Thyroid gland (tissue), 4 donors: ENCODE measurements around the gene CD6. TPM values are rescaled to one million over a fixed set of nuclear protein-coding genes. Genes with fewer than 3 reads are reported as not detected.

Source experiments
- DNase-seq, 2 donors: peaks; one replicate each; pipeline ENCODE4 v3.0.0-alpha.2; 2019
- H3K27ac ChIP-seq, 3 donors: fragments of 200-600 bp; sonication (generic); 1 replicate in 2 of 3; 2 replicates in 1 of 3; pipeline ENCODE4 v1.5.1; 2016 to 2019; ENCODE audit warnings: mild to moderate bottlenecking in 1 of 3, moderate library complexity in 1 of 3
- H3K27me3 ChIP-seq: fragments of 200-600 bp; sonication (generic); one replicate; pipeline ENCODE4 v1.5.1; 2019
- H3K36me3 ChIP-seq, 2 donors: fragments of 200-600 bp; sonication (generic); one replicate each; pipeline ENCODE4 v1.5.1; 2016 to 2019
- H3K4me1 ChIP-seq, 2 donors: fragments of 200-600 bp; sonication (generic); one replicate each; pipeline ENCODE4 v1.5.1; 2017 to 2019
- H3K4me3 ChIP-seq, 3 donors: fragments of 200-600 bp; sonication (generic); replicated peaks in 1 of 3; 1 replicate in 2 of 3; 2 replicates in 1 of 3; pipeline ENCODE4 v1.5.1; 2016; ENCODE audit warnings: mild to moderate bottlenecking in 1 of 3
- H3K9me3 ChIP-seq: fragments of 200-600 bp; sonication (generic); one replicate; pipeline ENCODE4 v1.5.1; 2017
- POLR2A ChIP-seq, 2 donors: fragments of 450-650 bp; IDR thresholded peaks; one replicate each; pipeline ENCODE4 v1.6.1; 2017; ENCODE audit warnings: antibody characterized with exemption in 2 of 2, mild to moderate bottlenecking in 2 of 2, moderate library complexity in 1 of 2
- WGBS, 2 donors: methylation state at CpG; one replicate each; pipeline ENCODE4 v1.1.5; 2017; 5-methylcytosine and 5-hydroxymethylcytosine counted together
- intact Hi-C: fragments of 100-400 bp; cut with DNase I; formaldehyde crosslinking; loops from one replicate; pipeline ENCODE4 v1.15.1; 2023
- total RNA-seq, 4 donors: library from RNA; depleted of rRNA; stranded (reverse); fragments of >200 nt; gene quantifications; one replicate each; pipeline ENCODE4 v1.2.3, GENCODE V29; 2016
- TF ChIP-seq, protein P1 (sequence below), 6 experiments: fragments of 200-600 bp in 3 of 6; fragments of 450-650 bp in 3 of 6; sonication (generic) in 3 of 6; IDR thresholded peaks; one replicate each; pipeline ENCODE4 v1.5.1; 2016 to 2019; ENCODE audit warnings: antibody characterized with exemption in 6 of 6, mild to moderate bottlenecking in 2 of 6, inconsistent platforms in 1 of 6, moderate library complexity in 1 of 6

Gene CD6
- total RNA-seq, 4 donors from 2014 or later = 0.40 to 2.7 (median 0.69) TPM

DNA sequence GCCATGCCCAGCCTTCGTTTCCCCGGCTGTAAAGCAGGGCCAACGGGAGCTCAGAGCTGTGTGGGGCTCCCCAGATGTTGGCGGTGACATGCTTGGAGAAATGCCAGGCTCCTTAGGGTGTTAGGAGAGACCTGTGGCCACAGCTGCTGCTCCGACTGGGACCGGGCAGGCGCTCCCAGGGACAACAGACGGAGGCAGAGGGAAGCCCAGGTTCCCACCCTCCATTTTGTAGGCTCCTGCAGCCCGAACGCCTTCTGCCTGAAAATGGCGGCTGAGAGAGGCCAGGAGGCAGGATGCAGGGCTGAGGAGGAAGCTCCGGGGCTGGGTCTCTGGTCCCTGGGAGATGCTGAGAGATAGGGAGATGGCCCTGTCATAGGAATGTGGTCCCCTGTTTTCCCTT is 10.0 kb downstream of the CD6 start:
- no peaks in the 10 kb centered on the region for H3K27me3 ChIP-seq
- no peak overlapping the region for H3K4me3 ChIP-seq
- no peak for TF ChIP-seq POLR2A (IDR thresholded peaks at IDR 0.05)
- TF ChIP-seq, protein P1, sequence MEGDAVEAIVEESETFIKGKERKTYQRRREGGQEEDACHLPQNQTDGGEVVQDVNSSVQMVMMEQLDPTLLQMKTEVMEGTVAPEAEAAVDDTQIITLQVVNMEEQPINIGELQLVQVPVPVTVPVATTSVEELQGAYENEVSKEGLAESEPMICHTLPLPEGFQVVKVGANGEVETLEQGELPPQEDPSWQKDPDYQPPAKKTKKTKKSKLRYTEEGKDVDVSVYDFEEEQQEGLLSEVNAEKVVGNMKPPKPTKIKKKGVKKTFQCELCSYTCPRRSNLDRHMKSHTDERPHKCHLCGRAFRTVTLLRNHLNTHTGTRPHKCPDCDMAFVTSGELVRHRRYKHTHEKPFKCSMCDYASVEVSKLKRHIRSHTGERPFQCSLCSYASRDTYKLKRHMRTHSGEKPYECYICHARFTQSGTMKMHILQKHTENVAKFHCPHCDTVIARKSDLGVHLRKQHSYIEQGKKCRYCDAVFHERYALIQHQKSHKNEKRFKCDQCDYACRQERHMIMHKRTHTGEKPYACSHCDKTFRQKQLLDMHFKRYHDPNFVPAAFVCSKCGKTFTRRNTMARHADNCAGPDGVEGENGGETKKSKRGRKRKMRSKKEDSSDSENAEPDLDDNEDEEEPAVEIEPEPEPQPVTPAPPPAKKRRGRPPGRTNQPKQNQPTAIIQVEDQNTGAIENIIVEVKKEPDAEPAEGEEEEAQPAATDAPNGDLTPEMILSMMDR (IDR thresholded peaks at IDR 0.05) = no peak
- 90 to 99% methylated on average over 9 to 12 of the region's 12 CpGs for WGBS, 2 donors
- no peaks in the 10 kb centered on the region for H3K4me1 ChIP-seq
- no peak overlapping the region for H3K27ac ChIP-seq
- no peaks in the 10 kb centered on the region for H3K36me3 ChIP-seq
- no peak for DNase-seq
- intact Hi-C loops = no loop called here
- H3K9me3 ChIP-seq = no peaks in the 10 kb centered on the region

DNA sequence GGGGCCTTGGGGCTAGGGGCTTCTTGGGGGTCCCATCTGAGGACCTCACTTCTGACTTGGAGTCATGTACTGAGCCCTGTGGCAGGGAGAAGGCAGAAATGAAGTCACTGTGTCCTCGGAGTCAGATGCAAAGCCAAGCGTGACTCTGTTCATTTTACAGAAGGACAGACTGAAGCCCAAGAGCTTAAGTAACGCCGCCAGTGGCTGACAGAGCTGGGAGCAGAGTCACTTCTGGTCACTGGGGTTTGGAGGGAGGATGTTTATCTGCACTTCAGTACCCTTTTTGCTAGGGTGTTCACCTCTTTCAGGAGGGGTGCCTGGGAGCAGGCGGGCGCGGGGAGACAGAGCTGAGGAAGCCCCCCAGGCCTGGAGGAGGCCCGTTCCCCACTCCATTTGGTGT is 10.7 kb downstream of the CD6 start:
- no peak overlapping the region for H3K4me3 ChIP-seq
- DNase-seq = no peak
- TF ChIP-seq, protein P1 (IDR thresholded peaks at IDR 0.05) = no peak
- no peak for TF ChIP-seq POLR2A (IDR thresholded peaks at IDR 0.05)
- no peaks in the 10 kb centered on the region for H3K27me3 ChIP-seq
- intact Hi-C loops = no loop called here
- H3K36me3 ChIP-seq = no peaks in the 10 kb centered on the region
- H3K4me1 ChIP-seq = no peaks in the 10 kb centered on the region
- WGBS, 2 donors = 83 to 90% methylated on average over 7 to 8 of the region's 8 CpGs
- H3K9me3 ChIP-seq = no peaks in the 10 kb centered on the region
- H3K27ac ChIP-seq = no peak overlapping the region

DNA sequence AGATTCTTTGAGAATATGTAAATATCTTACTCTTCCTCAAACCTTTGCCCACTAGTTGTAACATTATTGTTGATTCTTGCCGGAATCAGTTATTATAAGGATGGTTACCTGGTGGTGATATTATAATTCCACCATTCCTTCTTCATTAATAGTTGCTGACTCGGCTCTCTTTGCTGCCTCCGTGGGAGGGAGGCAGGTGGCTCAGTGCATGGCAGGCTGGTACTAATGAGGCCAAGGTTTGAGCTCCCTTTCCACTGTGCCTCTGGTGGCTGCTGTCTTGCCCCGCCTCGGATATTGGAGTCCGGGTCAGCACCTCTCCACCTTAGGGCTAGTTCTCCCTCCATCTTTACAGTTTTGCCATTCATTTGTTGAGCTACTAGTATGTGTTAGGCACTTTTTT is 12.7 kb downstream of the CD6 start:
- intact Hi-C loops = no loop called here
- no peaks in the 10 kb centered on the region for H3K9me3 ChIP-seq
- 74 to 83% methylated on average over 6 of the region's 6 CpGs for WGBS, 2 donors
- no peaks in the 10 kb centered on the region for H3K36me3 ChIP-seq
- no peak overlapping the region for H3K4me3 ChIP-seq
- H3K4me1 ChIP-seq = no peaks in the 10 kb centered on the region
- TF ChIP-seq, protein P1 (IDR thresholded peaks at IDR 0.05) = no peak
- no peak for TF ChIP-seq POLR2A (IDR thresholded peaks at IDR 0.05)
- no peak for DNase-seq
- no peak overlapping the region for H3K27ac ChIP-seq
- no peaks in the 10 kb centered on the region for H3K27me3 ChIP-seq

DNA sequence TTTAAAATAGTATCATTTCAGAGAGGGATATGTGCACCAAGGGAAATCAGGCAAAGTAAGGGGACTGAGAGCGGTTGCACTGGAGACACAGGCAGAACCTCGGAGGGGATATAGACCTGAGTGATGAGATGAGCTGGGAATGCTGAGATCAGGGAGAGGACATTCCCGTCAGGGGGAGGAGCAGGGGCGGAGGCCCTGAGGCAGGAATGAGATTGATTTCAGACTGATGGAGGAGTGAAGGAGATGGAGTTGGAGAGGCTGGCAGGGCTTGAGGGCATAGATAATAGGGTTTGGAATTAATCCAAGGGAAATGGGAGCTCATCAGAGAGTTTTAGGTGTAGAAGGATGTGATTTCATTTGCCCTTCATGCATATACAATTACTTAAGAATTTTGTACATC is 13.2 kb downstream of the CD6 start:
- H3K4me1 ChIP-seq = no peaks in the 10 kb centered on the region
- H3K27me3 ChIP-seq = no peaks in the 10 kb centered on the region
- 72 to 76% methylated on average over 4 of the region's 4 CpGs for WGBS, 2 donors
- no peaks in the 10 kb centered on the region for H3K36me3 ChIP-seq
- no peak overlapping the region for H3K4me3 ChIP-seq
- no peak overlapping the region for H3K27ac ChIP-seq
- TF ChIP-seq, protein P1 (IDR thresholded peaks at IDR 0.05) = no peak
- no peak for TF ChIP-seq POLR2A (IDR thresholded peaks at IDR 0.05)
- DNase-seq = no peak
- intact Hi-C loops = no loop called here
- no peaks in the 10 kb centered on the region for H3K9me3 ChIP-seq

DNA sequence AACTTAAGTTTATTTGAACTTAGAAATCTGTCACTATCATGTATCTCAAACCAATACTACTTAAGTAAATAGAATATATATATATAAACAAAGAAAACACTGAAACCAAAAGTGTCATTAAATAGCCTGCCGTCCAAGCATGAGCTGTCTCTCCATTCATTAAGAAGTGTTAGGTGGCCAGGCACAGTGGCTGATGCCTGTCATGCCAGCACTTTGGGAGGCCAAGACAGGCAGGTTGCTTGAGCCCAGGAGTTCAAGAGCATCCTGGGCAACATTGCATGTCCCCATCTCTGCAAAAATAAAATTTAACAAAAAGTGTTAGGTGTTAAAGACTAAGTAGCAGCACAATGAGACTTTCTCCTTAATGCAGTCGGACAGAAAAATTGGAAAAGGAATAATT is 14.0 kb downstream of the CD6 start:
- no peaks in the 10 kb centered on the region for H3K4me1 ChIP-seq
- WGBS, 2 donors = 85 to 87% methylated on average over 2 of the region's 2 CpGs
- H3K4me3 ChIP-seq = no peak overlapping the region
- H3K9me3 ChIP-seq = no peaks in the 10 kb centered on the region
- no peak overlapping the region for H3K27ac ChIP-seq
- TF ChIP-seq, protein P1 (IDR thresholded peaks at IDR 0.05) = no peak
- no peak for TF ChIP-seq POLR2A (IDR thresholded peaks at IDR 0.05)
- no peaks in the 10 kb centered on the region for H3K27me3 ChIP-seq
- H3K36me3 ChIP-seq = no peaks in the 10 kb centered on the region
- DNase-seq = no peak
- intact Hi-C loops = no loop called here
